B cell (primary cell): ENCODE measurements around the gene NDUFB7. TPM values are rescaled to one million over a fixed set of nuclear protein-coding genes. Genes with fewer than 3 reads are reported as not detected.

Experiments
- ATAC-seq: fragments of 200-7000 bp; cut with Tn5 transposase; one replicate; pipeline ENCODE4 v1.10.0; 2021; ENCODE audit warnings: low read depth, mild to moderate bottlenecking, moderate number of reproducible peaks, moderate library complexity
- CTCF ChIA-PET: fragments of 350-600 bp; sonication (Branson Sonifier 250); formaldehyde crosslinking; loops from one replicate; lab custom pipeline; 2021; ENCODE audit warnings: antibody characterized with exemption, inconsistent platforms; lab: Charles Lee
- POLR2A ChIA-PET: fragments of 350-600 bp; sonication (Branson Sonifier 250); formaldehyde crosslinking; loops from one replicate; lab custom pipeline; 2021; ENCODE audit warnings: antibody characterized with exemption; lab: Charles Lee
- DNase-seq: peaks from one replicate; pipeline ENCODE4 v3.0.0; 2013
- H2AFZ ChIP-seq: 2 replicates; pipeline ENCODE4 v1.6.1; 2012; ENCODE audit warnings: mild to moderate bottlenecking, low read depth, low read length; ENCODE audit not compliant: insufficient read depth, poor library complexity, severe bottlenecking
- H3K27ac ChIP-seq, 2 donors: 1 replicate in 1 of 2; 2 replicates in 1 of 2; pipeline ENCODE4 v1.5.1; 2012 to 2013; ENCODE audit warnings: low read length in 2 of 2, mild to moderate bottlenecking in 2 of 2, moderate library complexity in 1 of 2
- H3K27me3 ChIP-seq, 4 experiments: fragments of 200-600 bp in 1 of 4; sonication (generic) in 1 of 4; replicated peaks in 1 of 4; 1 replicate in 2 of 4; 2 replicates in 2 of 4; pipeline versions ENCODE4 v1.6.1 to v1.7.0; 2013 to 2016; ENCODE audit warnings: low read length in 3 of 4, mild to moderate bottlenecking in 2 of 4, mixed read lengths in 1 of 4, moderate library complexity in 1 of 4; ENCODE audit not compliant: insufficient read depth in 4 of 4, control insufficient read depth in 3 of 4; ENCODE audit errors: control extremely low read depth in 1 of 4
- H3K36me3 ChIP-seq, 2 experiments: replicated peaks in 1 of 2; 1 replicate in 1 of 2; 2 replicates in 1 of 2; pipeline versions ENCODE4 v1.6.1 to v1.7.1; 2013; ENCODE audit warnings: low read length in 1 of 2; ENCODE audit not compliant: insufficient read depth in 2 of 2, control insufficient read depth in 1 of 2; ENCODE audit errors: control extremely low read depth in 1 of 2, extremely low read depth in 1 of 2
- H3K4me1 ChIP-seq, 2 donors: fragments of 200-600 bp in 1 of 2; sonication (generic) in 1 of 2; 1 replicate in 1 of 2; 2 replicates in 1 of 2; pipeline versions ENCODE4 v1.5.1 to v1.6.1; 2013 to 2017; ENCODE audit warnings: low read length in 2 of 2; ENCODE audit not compliant: control insufficient read depth in 2 of 2, insufficient read depth in 2 of 2
- H3K4me2 ChIP-seq: replicated peaks from 2 replicates; pipeline ENCODE3; 2012; ENCODE audit warnings: mild to moderate bottlenecking, low read depth, low read length; ENCODE audit not compliant: poor library complexity, severe bottlenecking
- H3K4me3 ChIP-seq, 5 experiments: fragments of 200-600 bp in 1 of 5; sonication (generic) in 1 of 5; 1 replicate in 3 of 5; 2 replicates in 2 of 5; pipeline versions ENCODE4 v1.5.1 to v1.7.0; 2011 to 2016; ENCODE audit warnings: low read length in 4 of 5, mild to moderate bottlenecking in 4 of 5, low read depth in 2 of 5, control low read depth in 1 of 5, moderate library complexity in 1 of 5; ENCODE audit not compliant: insufficient read depth in 1 of 5; ENCODE audit errors: control extremely low read depth in 1 of 5, extremely low read depth in 1 of 5
- H3K79me2 ChIP-seq: fragments of 200-600 bp; sonication (generic); one replicate; pipeline ENCODE4 v1.6.0; 2016; ENCODE audit warnings: low read length; ENCODE audit not compliant: control insufficient read depth, insufficient read depth
- H3K9ac ChIP-seq: fragments of 200-600 bp; sonication (generic); 2 replicates; pipeline ENCODE4 v1.6.1; 2017; ENCODE audit warnings: mild to moderate bottlenecking, low read length, moderate library complexity
- H3K9me3 ChIP-seq, 3 donors: one replicate each; pipeline versions ENCODE4 v1.6.1 to v1.7.1; 2013; ENCODE audit warnings: low read length in 2 of 3; ENCODE audit not compliant: control insufficient read depth in 2 of 3, insufficient read depth in 1 of 3; ENCODE audit errors: control extremely low read depth in 1 of 3
- H4K20me1 ChIP-seq: 2 replicates; pipeline ENCODE4 v1.6.0; 2012; ENCODE audit warnings: mild to moderate bottlenecking, low read length; ENCODE audit not compliant: insufficient read depth, control insufficient read depth, poor library complexity, severe bottlenecking
- H3K27ac Mint-ChIP-seq: one replicate; pipeline ENCODE4 v1.8.0; 2021; ENCODE audit warnings: mixed read lengths
- H3K27me3 Mint-ChIP-seq: one replicate; pipeline ENCODE4 v1.8.0; 2021; ENCODE audit warnings: mixed read lengths
- H3K4me1 Mint-ChIP-seq: one replicate; pipeline ENCODE4 v1.8.0; 2021; ENCODE audit warnings: mixed read lengths
- H3K4me3 Mint-ChIP-seq: one replicate; pipeline ENCODE4 v1.8.0; 2021; ENCODE audit warnings: mixed read lengths
- H3K9me3 Mint-ChIP-seq: one replicate; pipeline ENCODE4 v1.8.0; 2022; ENCODE audit warnings: mixed read lengths; ENCODE audit not compliant: insufficient read depth
- CTCF ChIP-seq: fragments of 200-600 bp; IDR thresholded peaks from one replicate; pipeline ENCODE4 v1.8.0; 2022; ENCODE audit warnings: antibody characterized with exemption, mild to moderate bottlenecking
- EZH2 ChIP-seq: IDR thresholded peaks from 2 replicates; pipeline ENCODE4 v1.6.1; 2012; ENCODE audit warnings: borderline replicate concordance, low read depth, mild to moderate bottlenecking, moderate library complexity, low read length; ENCODE audit not compliant: insufficient read depth, poor library complexity, severe bottlenecking
- WGBS: methylation state at CpG from one replicate; pipeline ENCODE4 v1.1.5; 2013; ENCODE audit warnings: missing lambda C conversion rate; ENCODE audit not compliant: insufficient coverage; 5-methylcytosine and 5-hydroxymethylcytosine counted together
- intact Hi-C: fragments of 100-400 bp; cut with micrococcal nuclease; formaldehyde crosslinking; loops from one replicate; pipeline ENCODE4 v1.10.0; 2022
- polyA plus RNA-seq: library from polyadenylated mRNA; depleted of rRNA; stranded (reverse); fragments of >200 nt; gene quantifications from 2 replicates; pipeline ENCODE4 v1.2.3, GENCODE V29; 2012
- total RNA-seq, 2 donors: library from RNA; stranded (reverse); fragments of 120-200 nt in 1 of 2; gene quantifications; 1 replicate in 1 of 2; 2 replicates in 1 of 2; pipeline versions ENCODE4 v1.2.3 to v1.2.4, GENCODE V29; 2013 to 2022

Gene NDUFB7
- total and polyA plus RNA-seq, 2 donors (not counting 1 experiment from before 2014, with no cell fraction given) = 71.5 to 168 TPM

- H3K9me3 Mint-ChIP-seq = peaks cover 10% of the 10 kb centered on the region
- Histone ChIP-seq H3K36me3 (peaks cover 7 to 10% of the 10 kb centered on the region in 2 experiments), H3K4me1 (peaks cover 12 to 18% of the 10 kb centered on the region in 2 donors), H3K4me2 (no peak overlapping the region), H3K9me3 (peaks cover 8 to 14% (median 10%) of the 10 kb centered on the region in 3 donors), H3K79me2 (no peaks in the 10 kb centered on the region), H4K20me1 (no peaks in the 10 kb centered on the region), H2AFZ (no peak overlapping the region), H3K9ac (no peak overlapping the region), H3K27me3 (no peaks in the 10 kb centered on the region), H3K4me3 (no peak overlapping the region), H3K27ac (peak overlapping the region in 1 of 2 donors; percentile 10)
- ChIA-PET POLR2A (no interaction called here), CTCF (interaction anchor here (0.7 to 1.3 kb wide), 2 partner anchors 46 to 67 kb away, joined by 3 to 4 read pairs; no protein-coding TSS in a partner anchor)
- intact Hi-C loops = no loop called here
- no peak overlapping the region for H3K4me3 Mint-ChIP-seq
- DNase-seq (no peak), ATAC-seq (no peak)
- H3K27ac Mint-ChIP-seq = peak overlapping the region; percentile 5
- no peaks in the 10 kb centered on the region for H3K27me3 Mint-ChIP-seq
- TF ChIP-seq EZH2 (no peak), CTCF (no peak)
- peaks cover 15% of the 10 kb centered on the region for H3K4me1 Mint-ChIP-seq
These were observed 47.5 kb upstream of the NDUFB7 start for GRCh38 chr19:14619404-14619803.

- H4K20me1 ChIP-seq = no peaks in the 10 kb centered on the region
- DNase-seq (no peak), ATAC-seq (no peak)
- Mint-ChIP-seq H3K27me3 (no peaks in the 10 kb centered on the region), H3K27ac (peak overlapping the region; percentile 75), H3K4me1 (peaks cover 37% of the 10 kb centered on the region), H3K4me3 (no peak overlapping the region), H3K9me3 (peaks cover 10% of the 10 kb centered on the region)
- 89% methylated on average over 3 of the region's 3 CpGs for WGBS
- H3K9me3 ChIP-seq = peaks cover 8 to 14% (median 10%) of the 10 kb centered on the region in 3 donors
- H3K4me1 ChIP-seq = peaks cover 41 to 48% of the 10 kb centered on the region in 2 donors
- H3K36me3 ChIP-seq = peaks cover 9 to 14% of the 10 kb centered on the region in 2 experiments
- H2AFZ ChIP-seq = no peak overlapping the region
- H3K27me3 ChIP-seq = no peaks in the 10 kb centered on the region
- TF ChIP-seq CTCF (no peak), EZH2 (no peak)
- intact Hi-C loops = no loop called here
- H3K27ac ChIP-seq = peak overlapping the region; percentile 25 to 31
- H3K4me3 ChIP-seq = no peak overlapping the region
- H3K79me2 ChIP-seq = peaks cover 3% of the 10 kb centered on the region
- H3K9ac ChIP-seq = no peak overlapping the region
- no peak overlapping the region for H3K4me2 ChIP-seq
- ChIA-PET POLR2A (interaction anchor here (1.4 kb wide), 1 partner anchor 32 kb away, joined by 5 read pairs; no protein-coding TSS in a partner anchor), CTCF (interaction anchor here (0.6 to 1.3 kb wide), 3 partner anchors 42 to 91 kb away, joined by 3 to 5 read pairs (median 4); no protein-coding TSS in a partner anchor)
These were observed 44.5 kb upstream of the NDUFB7 start for GRCh38 chr19:14616407-14616806.
